DND-41 (cell line): ENCODE data around the gene CARMIL1.

Experiments used
- ATAC-seq: fragments of 200-7000 bp; cut with Tn5 transposase; 3 replicates; pipeline ENCODE4 v1.9.1; 2021; ENCODE audit warnings: low read depth; ENCODE audit not compliant: insufficient read depth
- DNase-seq: peaks from one replicate; pipeline ENCODE4 v3.0.0-alpha.2; 2020
- H2AFZ ChIP-seq: 2 replicates; pipeline ENCODE4 v1.6.0; 2012; ENCODE audit warnings: low read depth, low read length
- H3K27ac ChIP-seq: 2 replicates; pipeline ENCODE4 v1.5.1; 2012; ENCODE audit warnings: low read length, inconsistent platforms
- H3K27me3 ChIP-seq: fragments of 200-600 bp; sonication (generic); 2 replicates; pipeline ENCODE4 v1.6.0; 2012; ENCODE audit warnings: low read length, mild to moderate bottlenecking, inconsistent platforms; ENCODE audit not compliant: insufficient read depth, poor library complexity
- H3K36me3 ChIP-seq: 2 replicates; pipeline ENCODE4 v1.5.1; 2012; ENCODE audit warnings: low read length, inconsistent platforms; ENCODE audit not compliant: insufficient read depth
- H3K4me1 ChIP-seq: 2 replicates; pipeline ENCODE4 v1.5.1; 2012; ENCODE audit warnings: mild to moderate bottlenecking, low read length; ENCODE audit not compliant: insufficient read depth
- H3K4me2 ChIP-seq: 2 replicates; pipeline ENCODE4 v1.6.0; 2012; ENCODE audit warnings: mild to moderate bottlenecking, moderate library complexity, low read length, inconsistent platforms; ENCODE audit not compliant: insufficient read depth
- H3K4me3 ChIP-seq, 2 experiments: fragments of 200-600 bp in 1 of 2; shearing (Covaris generic) in 1 of 2; 2 replicates each; pipeline ENCODE4 v1.5.1; 2012 to 2016; ENCODE audit warnings: inconsistent platforms in 2 of 2, low read length in 2 of 2, mild to moderate bottlenecking in 2 of 2, low read depth in 1 of 2, moderate library complexity in 1 of 2
- H3K79me2 ChIP-seq: 2 replicates; pipeline ENCODE4 v1.6.0; 2012; ENCODE audit warnings: low read length, inconsistent platforms; ENCODE audit not compliant: insufficient read depth
- H3K9ac ChIP-seq: 2 replicates; pipeline ENCODE4 v1.6.0; 2012; ENCODE audit warnings: low read depth, mild to moderate bottlenecking, inconsistent platforms, low read length, moderate library complexity
- H3K9me3 ChIP-seq: 2 replicates; pipeline ENCODE4 v1.5.1; 2012; ENCODE audit warnings: low read length, moderate library complexity, mild to moderate bottlenecking, inconsistent platforms; ENCODE audit not compliant: insufficient read depth, severe bottlenecking
- H4K20me1 ChIP-seq: 2 replicates; pipeline ENCODE4 v1.6.0; 2012; ENCODE audit warnings: low read length; ENCODE audit not compliant: insufficient read depth
- EZH2 ChIP-seq: IDR thresholded peaks from 3 replicates; pipeline ENCODE4 v1.6.1; 2012; ENCODE audit warnings: borderline replicate concordance, low read depth, mild to moderate bottlenecking, moderate library complexity, low read length, inconsistent platforms; ENCODE audit not compliant: severe bottlenecking
- TF ChIP-seq, protein P1 (sequence below): IDR thresholded peaks from 2 replicates; pipeline ENCODE4 v1.5.1; 2012; ENCODE audit warnings: borderline replicate concordance, low read length, moderate library complexity, mild to moderate bottlenecking; ENCODE audit not compliant: poor library complexity, severe bottlenecking; ENCODE audit errors: extremely low read depth

CARMIL1 gene

DNA sequence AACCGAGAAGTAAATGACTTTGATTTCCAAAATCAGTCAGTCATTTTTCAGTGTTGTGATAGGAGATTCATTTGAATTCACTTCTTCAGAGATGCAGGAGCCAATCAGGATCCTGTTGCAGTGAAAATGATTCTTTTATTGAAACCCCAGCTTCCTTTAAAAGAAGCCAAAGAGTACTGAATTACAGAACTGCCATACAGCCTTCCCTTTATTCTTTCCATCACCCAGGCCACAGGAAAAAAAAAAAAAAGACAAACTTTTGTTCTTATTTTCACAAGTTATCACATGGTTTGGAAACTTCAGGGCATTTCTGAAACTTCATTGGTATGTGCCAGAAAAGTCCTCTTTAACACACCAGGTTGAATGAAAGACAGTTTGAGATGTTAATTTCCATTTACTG is 1.8 kb upstream of the CARMIL1 start:
- no peak overlapping the region for H3K4me3 ChIP-seq
- DNase-seq (no peak), ATAC-seq (no peak)
- H3K27ac ChIP-seq: no peak overlapping the region
- peaks cover 16% of the 10 kb centered on the region for H3K4me1 ChIP-seq
- H3K36me3 ChIP-seq: no peaks in the 10 kb centered on the region
- no peaks in the 10 kb centered on the region for H4K20me1 ChIP-seq
- H3K9me3 ChIP-seq: no peaks in the 10 kb centered on the region
- H3K27me3 ChIP-seq: peaks cover 51% of the 10 kb centered on the region
- H2AFZ ChIP-seq: no peak overlapping the region
- H3K4me2 ChIP-seq: no peak overlapping the region
- no peak overlapping the region for H3K9ac ChIP-seq
- TF ChIP-seq, protein P1, sequence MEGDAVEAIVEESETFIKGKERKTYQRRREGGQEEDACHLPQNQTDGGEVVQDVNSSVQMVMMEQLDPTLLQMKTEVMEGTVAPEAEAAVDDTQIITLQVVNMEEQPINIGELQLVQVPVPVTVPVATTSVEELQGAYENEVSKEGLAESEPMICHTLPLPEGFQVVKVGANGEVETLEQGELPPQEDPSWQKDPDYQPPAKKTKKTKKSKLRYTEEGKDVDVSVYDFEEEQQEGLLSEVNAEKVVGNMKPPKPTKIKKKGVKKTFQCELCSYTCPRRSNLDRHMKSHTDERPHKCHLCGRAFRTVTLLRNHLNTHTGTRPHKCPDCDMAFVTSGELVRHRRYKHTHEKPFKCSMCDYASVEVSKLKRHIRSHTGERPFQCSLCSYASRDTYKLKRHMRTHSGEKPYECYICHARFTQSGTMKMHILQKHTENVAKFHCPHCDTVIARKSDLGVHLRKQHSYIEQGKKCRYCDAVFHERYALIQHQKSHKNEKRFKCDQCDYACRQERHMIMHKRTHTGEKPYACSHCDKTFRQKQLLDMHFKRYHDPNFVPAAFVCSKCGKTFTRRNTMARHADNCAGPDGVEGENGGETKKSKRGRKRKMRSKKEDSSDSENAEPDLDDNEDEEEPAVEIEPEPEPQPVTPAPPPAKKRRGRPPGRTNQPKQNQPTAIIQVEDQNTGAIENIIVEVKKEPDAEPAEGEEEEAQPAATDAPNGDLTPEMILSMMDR: no peak
- TF ChIP-seq EZH2: no peak
- H3K79me2 ChIP-seq: no peaks in the 10 kb centered on the region

DNA sequence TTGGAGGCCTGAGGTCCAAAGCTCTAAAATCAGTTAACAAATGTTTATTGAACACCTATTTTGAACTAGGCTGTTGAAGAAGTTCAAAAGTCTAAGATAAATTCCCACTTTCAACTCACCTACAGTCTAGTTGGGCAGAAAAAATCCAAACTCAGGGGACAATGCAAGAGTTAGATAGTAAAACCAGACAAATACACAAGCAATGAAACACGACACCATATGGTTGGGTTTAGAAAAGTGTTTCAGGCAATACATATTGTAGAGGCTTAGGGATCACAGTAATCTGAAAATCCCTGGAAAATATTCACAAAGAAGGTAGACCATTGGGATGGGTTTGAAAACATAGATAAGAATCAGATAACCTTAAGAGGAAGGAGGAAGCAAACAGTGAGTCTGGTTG is 1.3 kb upstream of the CARMIL1 start:
- Histone ChIP-seq H3K27ac (no peak overlapping the region), H3K27me3 (peaks cover 53% of the 10 kb centered on the region), H3K79me2 (no peaks in the 10 kb centered on the region), H3K36me3 (no peaks in the 10 kb centered on the region), H4K20me1 (no peaks in the 10 kb centered on the region), H3K9ac (no peak overlapping the region), H2AFZ (no peak overlapping the region), H3K4me1 (peaks cover 16% of the 10 kb centered on the region), H3K4me3 (no peak overlapping the region), H3K9me3 (no peaks in the 10 kb centered on the region), H3K4me2 (0 out of 2 replicates have a peak overlapping the region, but pooled peaks have one; percentile 85)
- no peak for TF ChIP-seq EZH2
- TF ChIP-seq, protein P1: no peak
- DNase-seq (no peak), ATAC-seq (no peak)

DNA sequence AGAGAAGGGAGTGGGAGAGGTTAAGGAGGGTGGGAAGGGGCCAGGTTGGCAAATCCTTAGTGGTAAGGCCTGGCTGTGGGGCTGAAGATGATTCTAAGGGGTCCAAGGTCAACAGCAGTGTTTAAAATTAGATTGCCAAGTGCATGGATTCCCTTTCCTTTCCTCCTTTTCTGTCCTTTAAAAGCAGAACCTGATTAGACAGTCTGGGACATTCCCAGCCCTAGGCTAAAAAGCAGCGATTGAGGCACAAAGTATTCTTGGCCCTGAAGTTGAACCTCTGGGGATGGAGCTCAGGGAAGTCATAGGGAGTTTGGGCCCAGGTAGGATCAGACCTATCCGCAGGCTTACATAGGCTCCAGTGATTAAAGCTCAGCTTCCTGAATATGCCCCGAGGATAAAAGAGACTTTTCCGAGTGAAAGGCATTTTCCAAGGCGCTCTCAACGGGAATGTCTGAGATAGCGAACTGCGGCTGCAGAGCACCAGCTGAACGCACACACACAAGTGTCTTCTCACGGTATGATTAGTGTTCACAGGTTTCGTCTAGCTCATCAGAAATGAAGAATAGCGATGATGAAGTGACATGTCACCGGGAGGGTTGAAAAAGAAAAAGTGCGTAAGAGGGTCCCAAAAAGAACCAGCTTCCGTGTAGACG is 787 bp upstream of the CARMIL1 start:
- no peak; the same call in 2 of the 3 replicates for ATAC-seq
- Histone ChIP-seq H4K20me1 (no peaks in the 10 kb centered on the region), H3K79me2 (no peaks in the 10 kb centered on the region), H3K27ac (no peak overlapping the region), H3K4me3 (peak overlapping the region in 1 of 2 experiments; percentile 63; a peak in 2 of 4 replicates), H2AFZ (peak overlapping the region; percentile 72), H3K4me1 (peaks cover 16% of the 10 kb centered on the region), H3K36me3 (no peaks in the 10 kb centered on the region), H3K4me2 (peak overlapping the region; percentile 85), H3K27me3 (peaks cover 55% of the 10 kb centered on the region), H3K9me3 (no peaks in the 10 kb centered on the region), H3K9ac (peak overlapping the region; percentile 50; the same call in 1 of the 2 replicates)
- no peak for DNase-seq
- TF ChIP-seq EZH2: peak; percentile 58
- TF ChIP-seq, protein P1: no peak
